Lower leg skin (tissue), 4 donors: ENCODE data around the gene FAM184A. TPM values are rescaled to one million over a fixed set of nuclear protein-coding genes. Genes with fewer than 3 reads are reported as not detected.

ENCODE experiments used
- DNase-seq, 2 donors: peaks; one replicate each; pipeline ENCODE4 v3.0.0-alpha.2; 2019; ENCODE audit warnings: low spot score in 2 of 2
- H3K4me3 ChIP-seq: fragments of 200-600 bp; sonication (generic); 2 replicates; pipeline ENCODE4 v1.5.1; 2017; ENCODE audit warnings: mild to moderate bottlenecking, low read depth; ENCODE audit not compliant: poor library complexity, severe bottlenecking
- CTCF ChIP-seq, 3 donors: fragments of 450-650 bp; IDR thresholded peaks; one replicate each; pipeline ENCODE4 v1.5.1; 2016; ENCODE audit warnings: antibody characterized with exemption in 3 of 3, mild to moderate bottlenecking in 3 of 3, moderate library complexity in 2 of 3
- POLR2A ChIP-seq, 2 donors: fragments of 450-650 bp; IDR thresholded peaks; one replicate each; pipeline ENCODE4 v1.6.1; 2016 to 2017; ENCODE audit warnings: antibody characterized with exemption in 2 of 2, mild to moderate bottlenecking in 1 of 2, moderate library complexity in 1 of 2
- WGBS, 2 donors: methylation state at CpG; one replicate each; pipeline ENCODE4 v1.1.5; 2018; 5-methylcytosine and 5-hydroxymethylcytosine counted together
- intact Hi-C: fragments of 100-400 bp; cut with DNase I; formaldehyde crosslinking; loops from one replicate; pipeline ENCODE4 v1.15.0; 2023; ENCODE audit warnings: low total_unique reads
- total RNA-seq, 4 donors: library from RNA; depleted of rRNA; stranded (reverse); fragments of >200 nt; gene quantifications; one replicate each; pipeline ENCODE4 v1.1.0, GENCODE V29; 2016

The FAM184A gene
- total RNA-seq, 4 donors from 2014 or later, result 0.57 to 3.4 (median 1.4) TPM

GRCh38 chr6:119036081-119036480 is 42.4 kb downstream of the FAM184A start:
- 53 to 57% methylated on average over 5 of the region's 5 CpGs for WGBS, 2 donors
- DNase-seq, result no peak
- H3K4me3 ChIP-seq, result no peak overlapping the region
- TF ChIP-seq POLR2A (IDR thresholded peaks at IDR 0.05) (no peak), CTCF (IDR thresholded peaks at IDR 0.05) (no peak)
- intact Hi-C loops, result no loop called here

GRCh38 chr6:119035459-119035858 is 43.0 kb downstream of the FAM184A start:
- WGBS, 2 donors, result 62 to 69% methylated on average over 6 of the region's 6 CpGs
- intact Hi-C loops, result no loop called here
- TF ChIP-seq POLR2A (IDR thresholded peaks at IDR 0.05) (no peak), CTCF (IDR thresholded peaks at IDR 0.05) (no peak)
- H3K4me3 ChIP-seq, result no peak overlapping the region
- no peak for DNase-seq

- no peak overlapping the region for H3K4me3 ChIP-seq
- intact Hi-C loops, result no loop called here
- no peak for TF ChIP-seq POLR2A (IDR thresholded peaks at IDR 0.05)
- no peak for TF ChIP-seq CTCF (IDR thresholded peaks at IDR 0.05)
- no peak for DNase-seq
- WGBS, 2 donors, result 39 to 45% methylated on average over 6 of the region's 6 CpGs
Measured at GRCh38 chr6:119034827-119035458, 43.5 kb downstream of the FAM184A start.

GRCh38 chr6:119032428-119032827 is 46.0 kb downstream of the FAM184A start:
- TF ChIP-seq POLR2A (IDR thresholded peaks at IDR 0.05) (no peak), CTCF (IDR thresholded peaks at IDR 0.05) (no peak)
- intact Hi-C loops, result no loop called here

GRCh38 chr6:119030759-119031158 is 47.7 kb downstream of the FAM184A start:
- intact Hi-C loops, result no loop called here
- no peak overlapping the region for H3K4me3 ChIP-seq
- TF ChIP-seq CTCF (IDR thresholded peaks at IDR 0.05) (no peak), POLR2A (IDR thresholded peaks at IDR 0.05) (no peak)
- WGBS, 2 donors, result 87 to 90% methylated on average over 2 of the region's 2 CpGs
- DNase-seq, result no peak

More at GRCh38 chr6:119032428-119032827, 46.0 kb downstream of the FAM184A start:
- no peak overlapping the region for H3K4me3 ChIP-seq
- DNase-seq, result no peak
- 71 to 76% methylated on average over 1 of the region's 1 CpG for WGBS, 2 donors

- WGBS, 2 donors, result 81 to 88% methylated on average over 2 of the region's 2 CpGs
- TF ChIP-seq POLR2A (IDR thresholded peaks at IDR 0.05), result no peak
- TF ChIP-seq CTCF (IDR thresholded peaks at IDR 0.05), result no peak
- H3K4me3 ChIP-seq, result no peak overlapping the region
- intact Hi-C loops, result no loop called here
- DNase-seq, result no peak
Measured at GRCh38 chr6:119028091-119028490, 50.4 kb downstream of the FAM184A start.
